CD4-positive, alpha-beta T cell (primary cell): ENCODE results near the gene OR6C76. TPM values are rescaled to one million over a fixed set of nuclear protein-coding genes. Genes with fewer than 3 reads are reported as not detected.
"Not testable (repeated sequence)": the region's sequence is repeated elsewhere in the genome, so short reads cannot be mapped to it uniquely, and the experiment has no call there.

Source experiments
- ATAC-seq: fragments of 200-7000 bp; cut with Tn5 transposase; one replicate; pipeline ENCODE4 v1.10.0; 2022; ENCODE audit warnings: mild to moderate bottlenecking; ENCODE audit not compliant: poor library complexity
- CTCF ChIA-PET: fragments of 350-600 bp; sonication (Branson Sonifier 250); formaldehyde crosslinking; loops from one replicate; lab custom pipeline; 2021; ENCODE audit warnings: antibody characterized with exemption, inconsistent platforms; lab: Charles Lee
- POLR2A ChIA-PET: fragments of 350-600 bp; sonication (Branson Sonifier 250); formaldehyde crosslinking; loops from one replicate; lab custom pipeline; 2021; ENCODE audit warnings: antibody characterized with exemption, inconsistent platforms; lab: Charles Lee
- DNase-seq, 14 experiments: peaks; one replicate each; pipeline ENCODE4 v3.0.0-alpha.2; 2013 to 2020; ENCODE audit warnings: mixed read lengths in 2 of 14
- H3K27ac ChIP-seq, 2 donors: one replicate each; pipeline versions ENCODE4 v1.5.1 to v1.7.0; 2013; ENCODE audit warnings: low read length in 2 of 2, low read depth in 1 of 2, mild to moderate bottlenecking in 1 of 2
- H3K27me3 ChIP-seq, 2 experiments: 1 replicate in 1 of 2; 2 replicates in 1 of 2; pipeline versions ENCODE4 v1.6.1 to v1.7.0; 2013; ENCODE audit warnings: low read length in 2 of 2, control low read depth in 1 of 2, mild to moderate bottlenecking in 1 of 2, moderate library complexity in 1 of 2; ENCODE audit not compliant: insufficient read depth in 2 of 2, control insufficient read depth in 1 of 2
- H3K36me3 ChIP-seq: one replicate; pipeline ENCODE4 v1.6.1; 2013; ENCODE audit warnings: low read length, control low read depth; ENCODE audit not compliant: insufficient read depth
- H3K4me1 ChIP-seq: one replicate; pipeline ENCODE4 v1.6.1; 2013; ENCODE audit warnings: low read length, control low read depth; ENCODE audit not compliant: insufficient read depth
- H3K4me3 ChIP-seq: one replicate; pipeline ENCODE4 v1.5.1; 2013; ENCODE audit warnings: mild to moderate bottlenecking, low read length, moderate library complexity
- H3K9me3 ChIP-seq, 2 experiments: 1 replicate in 1 of 2; 2 replicates in 1 of 2; pipeline versions ENCODE4 v1.6.1 to v1.7.0; 2013; ENCODE audit warnings: low read length in 2 of 2, mild to moderate bottlenecking in 2 of 2, control low read depth in 1 of 2, moderate library complexity in 1 of 2; ENCODE audit not compliant: control insufficient read depth in 1 of 2, insufficient read depth in 1 of 2
- H3K27ac Mint-ChIP-seq: one replicate; pipeline ENCODE4 v1.8.0; 2020; ENCODE audit warnings: mixed read lengths
- H3K27me3 Mint-ChIP-seq: one replicate; pipeline ENCODE4 v1.8.0; 2021; ENCODE audit warnings: mixed read lengths
- H3K36me3 Mint-ChIP-seq: one replicate; pipeline ENCODE4 v1.8.0; 2021; ENCODE audit warnings: low read depth, mixed read lengths
- H3K4me1 Mint-ChIP-seq: one replicate; pipeline ENCODE4 v1.8.0; 2021; ENCODE audit warnings: low read depth, mixed read lengths
- H3K4me3 Mint-ChIP-seq: one replicate; pipeline ENCODE4 v1.8.0; 2020; ENCODE audit warnings: mild to moderate bottlenecking, mixed read lengths
- H3K9me3 Mint-ChIP-seq: one replicate; pipeline ENCODE4 v1.8.0; 2020; ENCODE audit warnings: mixed read lengths
- CTCF ChIP-seq: fragments of 200-600 bp; IDR thresholded peaks from one replicate; pipeline ENCODE4 v1.8.0; 2022; ENCODE audit warnings: antibody characterized with exemption, mild to moderate bottlenecking
- intact Hi-C, 2 experiments: fragments of 100-400 bp; cut with DNase I in 1 of 2; cut with micrococcal nuclease in 1 of 2; formaldehyde crosslinking; loops; one replicate each; pipeline versions ENCODE4 v1.15.1 to v1.9.0; 2023 to 2025; cut with DNase I, micrococcal nuclease
- total RNA-seq, 174 experiments: library from RNA in 2 of 174; stranded (reverse) in 2 of 174; gene quantifications; one replicate each; pipeline ENCODE4 v1.2.3 and lab custom pipeline; 2021 to 2026

OR6C76 gene
- total RNA-seq, 2 experiments from 2014 or later: not detected

GRCh38 chr12:55420307-55420962, 5.6 kb upstream of the OR6C76 start:
- Mint-ChIP-seq H3K27ac (no peak overlapping the region), H3K9me3 (no peaks in the 10 kb centered on the region), H3K27me3 (peaks cover 63% of the 10 kb centered on the region), H3K4me1 (peaks cover 3% of the 10 kb centered on the region), H3K36me3 (no peaks in the 10 kb centered on the region), H3K4me3 (no peak overlapping the region)
- intact Hi-C loops: no loop called here
- H3K27ac ChIP-seq: no peak overlapping the region
- no peak for TF ChIP-seq CTCF
- DNase-seq (no peak), ATAC-seq (no peak)
- no peaks in the 10 kb centered on the region for H3K4me1 ChIP-seq
- no peaks in the 10 kb centered on the region for H3K36me3 ChIP-seq
- ChIA-PET CTCF (no interaction called here), POLR2A (no interaction called here)
- peaks cover 9 to 28% of the 10 kb centered on the region in 2 experiments for H3K27me3 ChIP-seq
- peaks cover 0 to 3% of the 10 kb centered on the region in 2 experiments for H3K9me3 ChIP-seq
- no peak overlapping the region for H3K4me3 ChIP-seq

GRCh38 chr12:55428331-55429243, 2.5 kb downstream of the OR6C76 start:
- intact Hi-C loops: no loop called here
- DNase-seq: no peak
- POLR2A ChIA-PET: no interaction called here

GRCh38 chr12:55441233-55441632, 15.2 kb downstream of the OR6C76 start:
- H3K27ac Mint-ChIP-seq, H3K4me1 Mint-ChIP-seq, H3K4me3 ChIP-seq, POLR2A ChIA-PET, ATAC-seq, H3K9me3 ChIP-seq, intact Hi-C loops, CTCF ChIA-PET, H3K36me3 Mint-ChIP-seq, H3K4me3 Mint-ChIP-seq, H3K27me3 ChIP-seq, H3K36me3 ChIP-seq, H3K4me1 ChIP-seq, DNase-seq, H3K27ac ChIP-seq: not testable (repeated sequence)
- Mint-ChIP-seq H3K27me3 (peaks cover 13% of the 10 kb centered on the region), H3K9me3 (peaks cover 10% of the 10 kb centered on the region)

More at GRCh38 chr12:55428331-55429243, 2.5 kb downstream of the OR6C76 start:
- peaks cover 49% of the 10 kb centered on the region for H3K27me3 Mint-ChIP-seq
- no peak overlapping the region for H3K4me3 ChIP-seq
- no peak overlapping the region for H3K27ac Mint-ChIP-seq
- no peak overlapping the region for H3K4me3 Mint-ChIP-seq
- no peaks in the 10 kb centered on the region for H3K36me3 Mint-ChIP-seq
- no peaks in the 10 kb centered on the region for H3K27me3 ChIP-seq
- no peaks in the 10 kb centered on the region for H3K4me1 ChIP-seq
- H3K4me1 Mint-ChIP-seq: no peaks in the 10 kb centered on the region
- CTCF ChIA-PET: no interaction called here
- ATAC-seq: no peak
- no peak for TF ChIP-seq CTCF
- H3K9me3 Mint-ChIP-seq: no peaks in the 10 kb centered on the region
- no peaks in the 10 kb centered on the region for H3K9me3 ChIP-seq
- H3K27ac ChIP-seq: no peak overlapping the region
- no peaks in the 10 kb centered on the region for H3K36me3 ChIP-seq
